GM23248 (cell line): ENCODE measurements around the gene ELMO1. TPM values are rescaled to one million over a fixed set of nuclear protein-coding genes. Genes with fewer than 3 reads are reported as not detected.

Experiments
- DNase-seq: peaks from one replicate; pipeline ENCODE4 v3.0.0-alpha.2; 2015
- H2AFZ ChIP-seq: fragments of 200-600 bp; sonication (generic); 2 replicates; pipeline ENCODE4 v1.6.1; 2016; ENCODE audit warnings: antibody characterized with exemption
- H3F3A ChIP-seq: fragments of 200-600 bp; sonication (generic); 2 replicates; pipeline ENCODE4 v1.6.1; 2016; ENCODE audit warnings: mild to moderate bottlenecking, antibody characterized with exemption, mixed run types; ENCODE audit not compliant: insufficient read depth
- H3K27ac ChIP-seq: fragments of 200-600 bp; sonication (generic); 2 replicates; pipeline ENCODE4 v1.5.1; 2016; ENCODE audit warnings: mild to moderate bottlenecking
- H3K27me3 ChIP-seq: fragments of 200-600 bp; sonication (generic); replicated peaks from 2 replicates; pipeline ENCODE4 v1.6.1; 2016; ENCODE audit warnings: mild to moderate bottlenecking; ENCODE audit not compliant: insufficient read depth
- H3K36me3 ChIP-seq: fragments of 200-600 bp; sonication (generic); 2 replicates; pipeline ENCODE4 v1.6.1; 2016; ENCODE audit warnings: low read depth, mild to moderate bottlenecking
- H3K4me1 ChIP-seq: fragments of 200-600 bp; sonication (generic); 2 replicates; pipeline ENCODE4 v1.6.1; 2016; ENCODE audit warnings: mild to moderate bottlenecking; ENCODE audit not compliant: insufficient read depth
- H3K4me2 ChIP-seq: fragments of 200-600 bp; sonication (generic); one replicate; pipeline ENCODE4 v1.6.1; 2016; ENCODE audit warnings: mild to moderate bottlenecking; ENCODE audit not compliant: unreplicated experiment
- H3K4me3 ChIP-seq: fragments of 200-600 bp; sonication (generic); 2 replicates; pipeline ENCODE4 v1.5.1; 2016; ENCODE audit warnings: mild to moderate bottlenecking
- H3K79me2 ChIP-seq: fragments of 200-600 bp; sonication (generic); 2 replicates; pipeline ENCODE4 v1.6.1; 2016; ENCODE audit warnings: mild to moderate bottlenecking; ENCODE audit not compliant: insufficient read depth
- H3K9ac ChIP-seq: fragments of 200-600 bp; sonication (generic); 2 replicates; pipeline ENCODE4 v1.6.1; 2016; ENCODE audit warnings: mild to moderate bottlenecking
- H3K9me2 ChIP-seq: fragments of 200-600 bp; sonication (generic); 2 replicates; pipeline ENCODE4 v1.6.1; 2016; ENCODE audit warnings: mixed run types, mild to moderate bottlenecking, moderate library complexity; ENCODE audit not compliant: insufficient read depth
- H3K9me3 ChIP-seq: fragments of 200-600 bp; sonication (generic); one replicate; pipeline ENCODE4 v1.6.1; 2017; ENCODE audit warnings: low read depth
- H4K20me1 ChIP-seq: fragments of 200-600 bp; sonication (generic); 2 replicates; pipeline ENCODE4 v1.6.0; 2016; ENCODE audit not compliant: insufficient read depth
- EZH2 ChIP-seq: fragments of 200-600 bp; sonication (generic); IDR thresholded peaks from 2 replicates; pipeline ENCODE4 v1.6.1; 2018; ENCODE audit warnings: antibody characterized with exemption, mild to moderate bottlenecking; ENCODE audit not compliant: insufficient read depth, poor library complexity, severe bottlenecking
- EZH2phosphoT487 ChIP-seq: fragments of 200-600 bp; sonication (generic); IDR thresholded peaks from 2 replicates; pipeline ENCODE4 v1.6.1; 2018; ENCODE audit warnings: antibody characterized with exemption, moderate library complexity, mild to moderate bottlenecking, low read depth; ENCODE audit not compliant: insufficient read depth
- WGBS, 2 experiments: methylation state at CpG; one replicate each; pipeline ENCODE4 v1.1.6; 2015 to 2017; ENCODE audit warnings: low lambda C conversion rate in 2 of 2, low coverage in 1 of 2; ENCODE audit errors: missing lambda C conversion rate in 2 of 2; 5-methylcytosine and 5-hydroxymethylcytosine counted together
- in situ Hi-C: fragments of 300-500 bp; cut with MboI; formaldehyde crosslinking; loops from 2 replicates; pipeline ENCODE4 v1.15.0; 2020
- polyA plus RNA-seq: library from polyadenylated mRNA; unstranded; fragments of >200 nt; fragmentation: Nextera tagmentation; extraction: Ambion mirVana; gene quantifications from 2 replicates; pipeline ENCODE4 v1.2.1, GENCODE V29; 2016
- total RNA-seq: library from RNA; depleted of rRNA; stranded (reverse); fragments of >200 nt; shearing (Covaris generic); gene quantifications from 2 replicates; pipeline ENCODE4 v1.2.3, GENCODE V29; 2014

Gene ELMO1
- total and polyA plus RNA-seq, 2 experiments from 2014 or later = not detected

GRCh38 chr7:37045681-37046179 lies 402.9 kb downstream of the ELMO1 start:
- Histone ChIP-seq H2AFZ (no peak overlapping the region), H3K36me3 (no peaks in the 10 kb centered on the region), H3K9me3 (no peaks in the 10 kb centered on the region), H3K4me3 (no peak overlapping the region), H3K4me2 (no peak overlapping the region), H3F3A (no peaks in the 10 kb centered on the region), H3K9me2 (no peaks in the 10 kb centered on the region), H4K20me1 (no peaks in the 10 kb centered on the region), H3K27ac (no peak overlapping the region), H3K4me1 (no peaks in the 10 kb centered on the region), H3K27me3 (no peaks in the 10 kb centered on the region), H3K79me2 (no peaks in the 10 kb centered on the region), H3K9ac (no peak overlapping the region)
- TF ChIP-seq EZH2 (no peak), EZH2phosphoT487 (no peak)
- no peak for DNase-seq
- in situ Hi-C loops = no loop called here
- WGBS, 2 experiments = 20 to 25% methylated on average over 2 of the region's 2 CpGs

- Histone ChIP-seq H3K4me1 (no peaks in the 10 kb centered on the region), H3K4me3 (no peak overlapping the region), H3K79me2 (no peaks in the 10 kb centered on the region), H3K4me2 (no peak overlapping the region), H3F3A (no peaks in the 10 kb centered on the region), H4K20me1 (no peaks in the 10 kb centered on the region), H3K27me3 (no peaks in the 10 kb centered on the region), H3K9ac (no peak overlapping the region), H3K9me3 (no peaks in the 10 kb centered on the region), H3K36me3 (no peaks in the 10 kb centered on the region), H2AFZ (no peak overlapping the region), H3K9me2 (no peaks in the 10 kb centered on the region; the same call in 1 of the 2 replicates), H3K27ac (no peak overlapping the region)
- in situ Hi-C loops = no loop called here
- TF ChIP-seq EZH2phosphoT487 = no peak
- TF ChIP-seq EZH2 = no peak
- no peak for DNase-seq
- WGBS, 2 experiments = 46 to 47% methylated on average over 8 of the region's 8 CpGs
Observed at GRCh38 chr7:37041461-37041860, 407.2 kb downstream of the ELMO1 start.

- Histone ChIP-seq H2AFZ (no peak overlapping the region), H3K4me1 (no peaks in the 10 kb centered on the region), H3K36me3 (no peaks in the 10 kb centered on the region), H3K9ac (no peak overlapping the region), H3K4me2 (no peak overlapping the region), H3K9me3 (no peaks in the 10 kb centered on the region), H3K79me2 (no peaks in the 10 kb centered on the region), H4K20me1 (no peaks in the 10 kb centered on the region), H3K27me3 (no peaks in the 10 kb centered on the region), H3K27ac (no peak overlapping the region), H3K9me2 (no peaks in the 10 kb centered on the region; the same call in 1 of the 2 replicates), H3F3A (no peaks in the 10 kb centered on the region), H3K4me3 (no peak overlapping the region)
- TF ChIP-seq EZH2phosphoT487 (no peak), EZH2 (no peak)
- in situ Hi-C loops = no loop called here
- no peak for DNase-seq
- WGBS, 2 experiments = 74 to 75% methylated on average over 4 of the region's 4 CpGs
Observed at GRCh38 chr7:37040330-37040729, 408.3 kb downstream of the ELMO1 start.

- TF ChIP-seq EZH2phosphoT487 = no peak
- no peak for TF ChIP-seq EZH2
- no peak for DNase-seq
- no peaks in the 10 kb centered on the region for H3K79me2 ChIP-seq
- H3K9me2 ChIP-seq = no peaks in the 10 kb centered on the region; the same call in 1 of the 2 replicates
- 51 to 60% methylated on average over 3 of the region's 3 CpGs for WGBS, 2 experiments
- no peaks in the 10 kb centered on the region for H3K27me3 ChIP-seq
- H3F3A ChIP-seq = no peaks in the 10 kb centered on the region
- H3K4me1 ChIP-seq = no peaks in the 10 kb centered on the region
- H3K27ac ChIP-seq = no peak overlapping the region
- H3K4me3 ChIP-seq = no peak overlapping the region
- no peaks in the 10 kb centered on the region for H3K36me3 ChIP-seq
- H3K9ac ChIP-seq = no peak overlapping the region
- H2AFZ ChIP-seq = no peak overlapping the region
- in situ Hi-C loops = no loop called here
- H3K9me3 ChIP-seq = no peaks in the 10 kb centered on the region
- H4K20me1 ChIP-seq = no peaks in the 10 kb centered on the region
- no peak overlapping the region for H3K4me2 ChIP-seq
Observed at GRCh38 chr7:37039131-37039749, 409.4 kb downstream of the ELMO1 start.
